Esophagus squamous epithelium (tissue), 4 donors: ENCODE data around the gene DOCK11.

Source experiments
- POLR2A ChIP-seq, 4 donors: fragments of 450-650 bp; IDR thresholded peaks; one replicate each; pipeline ENCODE4 v1.6.1; 2017; ENCODE audit warnings: antibody characterized with exemption in 4 of 4, mild to moderate bottlenecking in 4 of 4, moderate library complexity in 3 of 4
- TF ChIP-seq, protein P1 (sequence below), 6 experiments: fragments of 450-650 bp in 4 of 6; fragments of 200-600 bp in 2 of 6; sonication (generic) in 2 of 6; IDR thresholded peaks; one replicate each; pipeline ENCODE4 v1.5.1; 2016 to 2019; ENCODE audit warnings: antibody characterized with exemption in 6 of 6, mild to moderate bottlenecking in 4 of 6, moderate library complexity in 4 of 6

DNA sequence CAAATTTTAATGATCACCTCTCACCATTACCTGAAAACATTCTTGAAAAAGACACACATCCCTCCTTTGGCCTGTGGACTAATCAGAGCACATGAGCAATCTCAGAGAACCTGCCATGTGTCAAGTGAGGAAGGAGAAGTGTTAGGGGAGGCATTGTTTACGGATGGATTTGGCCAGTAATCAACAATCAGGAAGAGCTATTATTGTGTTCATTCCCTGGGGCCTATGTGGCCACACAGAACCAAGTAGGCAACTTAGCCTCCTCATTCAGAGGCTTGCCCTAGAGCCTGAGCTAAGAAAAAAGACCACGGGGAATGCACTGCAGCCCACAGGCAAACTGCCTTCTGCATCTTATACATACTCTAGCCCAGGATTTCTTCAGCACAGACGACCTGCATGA lies 40.6 kb upstream of the DOCK11 start:
- TF ChIP-seq, protein P1, sequence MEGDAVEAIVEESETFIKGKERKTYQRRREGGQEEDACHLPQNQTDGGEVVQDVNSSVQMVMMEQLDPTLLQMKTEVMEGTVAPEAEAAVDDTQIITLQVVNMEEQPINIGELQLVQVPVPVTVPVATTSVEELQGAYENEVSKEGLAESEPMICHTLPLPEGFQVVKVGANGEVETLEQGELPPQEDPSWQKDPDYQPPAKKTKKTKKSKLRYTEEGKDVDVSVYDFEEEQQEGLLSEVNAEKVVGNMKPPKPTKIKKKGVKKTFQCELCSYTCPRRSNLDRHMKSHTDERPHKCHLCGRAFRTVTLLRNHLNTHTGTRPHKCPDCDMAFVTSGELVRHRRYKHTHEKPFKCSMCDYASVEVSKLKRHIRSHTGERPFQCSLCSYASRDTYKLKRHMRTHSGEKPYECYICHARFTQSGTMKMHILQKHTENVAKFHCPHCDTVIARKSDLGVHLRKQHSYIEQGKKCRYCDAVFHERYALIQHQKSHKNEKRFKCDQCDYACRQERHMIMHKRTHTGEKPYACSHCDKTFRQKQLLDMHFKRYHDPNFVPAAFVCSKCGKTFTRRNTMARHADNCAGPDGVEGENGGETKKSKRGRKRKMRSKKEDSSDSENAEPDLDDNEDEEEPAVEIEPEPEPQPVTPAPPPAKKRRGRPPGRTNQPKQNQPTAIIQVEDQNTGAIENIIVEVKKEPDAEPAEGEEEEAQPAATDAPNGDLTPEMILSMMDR (IDR thresholded peaks at IDR 0.05), result no peak
- TF ChIP-seq POLR2A (IDR thresholded peaks at IDR 0.05), result no peak
